ENCODE data around the gene L3MBTL3.

L3MBTL3 gene

GRCh38 chr6:130119211-130119610, 100.8 kb downstream of the L3MBTL3 start:
- TF ChIP-seq REST (IDR thresholded peaks at IDR 0.05; ENCODE audit: insufficient read depth in 1 of 2, low read depth in 2 of 2, low read length in 2 of 2) (no peak), POLR2AphosphoS5 (IDR thresholded peaks at IDR 0.05; ENCODE audit: low read depth, low read length) (no peak), SIN3A (IDR thresholded peaks at IDR 0.05; ENCODE audit: borderline replicate concordance, insufficient read depth, low read length) (no peak), FOXP2 (optimal IDR thresholded peaks at IDR 0.05; ENCODE audit: borderline replicate concordance, extremely low read depth, extremely low read length, insufficient read depth) (no peak), TAF1 (IDR thresholded peaks at IDR 0.05; ENCODE audit: borderline replicate concordance, insufficient read depth, low read length) (no peak)

- TF ChIP-seq SIN3A (IDR thresholded peaks at IDR 0.05; ENCODE audit: borderline replicate concordance, insufficient read depth, low read length) = no peak
- no peak for TF ChIP-seq POLR2AphosphoS5 (IDR thresholded peaks at IDR 0.05; ENCODE audit: low read depth, low read length)
- TF ChIP-seq FOXP2 (optimal IDR thresholded peaks at IDR 0.05; ENCODE audit: borderline replicate concordance, extremely low read depth, extremely low read length, insufficient read depth) = no peak
- no peak for TF ChIP-seq TAF1 (IDR thresholded peaks at IDR 0.05; ENCODE audit: borderline replicate concordance, insufficient read depth, low read length)
- no peak for TF ChIP-seq REST (IDR thresholded peaks at IDR 0.05; ENCODE audit: insufficient read depth in 1 of 2, low read depth in 2 of 2, low read length in 2 of 2)
These were observed 102.3 kb downstream of the L3MBTL3 start for GRCh38 chr6:130120731-130121130.

- TF ChIP-seq POLR2AphosphoS5 (IDR thresholded peaks at IDR 0.05; ENCODE audit: low read depth, low read length) = no peak
- TF ChIP-seq SIN3A (IDR thresholded peaks at IDR 0.05; ENCODE audit: borderline replicate concordance, insufficient read depth, low read length) = no peak
- TF ChIP-seq REST (IDR thresholded peaks at IDR 0.05; ENCODE audit: insufficient read depth in 1 of 2, low read depth in 2 of 2, low read length in 2 of 2) = no peak
- TF ChIP-seq FOXP2 (optimal IDR thresholded peaks at IDR 0.05; ENCODE audit: borderline replicate concordance, extremely low read depth, extremely low read length, insufficient read depth) = no peak
- TF ChIP-seq TAF1 (IDR thresholded peaks at IDR 0.05; ENCODE audit: borderline replicate concordance, insufficient read depth, low read length) = no peak
These were observed 103.9 kb downstream of the L3MBTL3 start for GRCh38 chr6:130122243-130122642.

- TF ChIP-seq FOXP2 (optimal IDR thresholded peaks at IDR 0.05; ENCODE audit: borderline replicate concordance, extremely low read depth, extremely low read length, insufficient read depth) (no peak), REST (IDR thresholded peaks at IDR 0.05; ENCODE audit: insufficient read depth in 1 of 2, low read depth in 2 of 2, low read length in 2 of 2) (no peak), SIN3A (IDR thresholded peaks at IDR 0.05; ENCODE audit: borderline replicate concordance, insufficient read depth, low read length) (no peak), TAF1 (IDR thresholded peaks at IDR 0.05; ENCODE audit: borderline replicate concordance, insufficient read depth, low read length) (no peak), POLR2AphosphoS5 (IDR thresholded peaks at IDR 0.05; ENCODE audit: low read depth, low read length) (no peak)
These were observed 108.8 kb downstream of the L3MBTL3 start for GRCh38 chr6:130127195-130127594.

GRCh38 chr6:130128326-130128725, 109.9 kb downstream of the L3MBTL3 start:
- no peak for TF ChIP-seq TAF1 (IDR thresholded peaks at IDR 0.05; ENCODE audit: borderline replicate concordance, insufficient read depth, low read length)
